ENCODE measurements around the gene COL23A1.

COL23A1 gene

DNA sequence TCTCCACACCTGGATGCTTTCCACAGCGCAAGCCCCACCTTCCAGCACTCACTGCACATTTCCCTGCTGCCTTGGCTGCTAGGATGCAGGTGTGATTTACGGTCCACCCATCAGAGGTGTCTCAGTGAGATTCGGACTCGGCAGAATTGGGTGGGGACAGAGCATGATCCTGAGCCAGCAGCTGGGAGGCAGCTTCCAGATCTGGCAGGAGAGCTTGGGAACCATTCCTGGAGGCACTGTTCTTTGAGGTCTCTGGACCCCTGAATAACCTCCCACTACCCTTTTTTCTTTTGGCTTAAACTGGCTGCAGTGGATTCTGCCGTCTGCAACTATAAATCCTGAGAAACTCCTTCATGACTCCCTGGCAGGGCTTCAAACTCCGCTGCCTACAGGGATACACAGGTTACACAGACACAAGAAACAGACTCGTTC lies 258.0 kb downstream of the COL23A1 start:
- TF ChIP-seq, protein P1, sequence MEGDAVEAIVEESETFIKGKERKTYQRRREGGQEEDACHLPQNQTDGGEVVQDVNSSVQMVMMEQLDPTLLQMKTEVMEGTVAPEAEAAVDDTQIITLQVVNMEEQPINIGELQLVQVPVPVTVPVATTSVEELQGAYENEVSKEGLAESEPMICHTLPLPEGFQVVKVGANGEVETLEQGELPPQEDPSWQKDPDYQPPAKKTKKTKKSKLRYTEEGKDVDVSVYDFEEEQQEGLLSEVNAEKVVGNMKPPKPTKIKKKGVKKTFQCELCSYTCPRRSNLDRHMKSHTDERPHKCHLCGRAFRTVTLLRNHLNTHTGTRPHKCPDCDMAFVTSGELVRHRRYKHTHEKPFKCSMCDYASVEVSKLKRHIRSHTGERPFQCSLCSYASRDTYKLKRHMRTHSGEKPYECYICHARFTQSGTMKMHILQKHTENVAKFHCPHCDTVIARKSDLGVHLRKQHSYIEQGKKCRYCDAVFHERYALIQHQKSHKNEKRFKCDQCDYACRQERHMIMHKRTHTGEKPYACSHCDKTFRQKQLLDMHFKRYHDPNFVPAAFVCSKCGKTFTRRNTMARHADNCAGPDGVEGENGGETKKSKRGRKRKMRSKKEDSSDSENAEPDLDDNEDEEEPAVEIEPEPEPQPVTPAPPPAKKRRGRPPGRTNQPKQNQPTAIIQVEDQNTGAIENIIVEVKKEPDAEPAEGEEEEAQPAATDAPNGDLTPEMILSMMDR (IDR thresholded peaks at IDR 0.05; ENCODE audit: low read depth, low read length, missing control alignments), result no peak
- DNase-seq (ENCODE audit: extremely low read depth, low read depth), result no peak
- H3K4me3 ChIP-seq (replicated peaks; ENCODE audit: low read depth, low read length), result no peak overlapping the region

DNA sequence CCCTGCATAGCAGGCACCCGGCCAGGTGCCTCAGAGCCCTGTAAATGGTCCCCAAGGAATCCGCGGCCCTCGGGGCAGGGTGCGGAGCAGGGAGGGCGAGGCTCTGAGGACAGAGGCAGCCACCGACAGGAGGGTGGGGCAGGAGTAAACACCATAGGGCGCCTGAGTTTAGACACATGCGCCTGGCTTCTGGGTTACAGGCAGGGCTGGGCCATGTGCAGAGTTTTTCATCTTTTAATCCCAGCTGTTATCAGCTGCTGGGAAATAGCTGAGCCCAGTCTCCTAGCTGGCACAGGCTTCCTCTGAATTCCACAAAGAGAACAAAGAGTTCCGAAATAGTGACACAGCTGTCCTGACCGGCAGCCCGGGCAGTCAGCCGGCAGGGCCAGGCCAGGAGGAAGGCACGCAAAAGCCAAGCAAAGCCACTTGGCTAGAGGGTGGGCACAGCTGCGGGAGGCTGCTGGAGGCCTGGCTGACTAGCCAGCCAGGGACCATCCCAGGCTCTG lies 258.6 kb downstream of the COL23A1 start:
- H3K4me3 ChIP-seq (replicated peaks; ENCODE audit: low read depth, low read length), result no peak overlapping the region
- TF ChIP-seq, protein P1 (IDR thresholded peaks at IDR 0.05; ENCODE audit: low read depth, low read length, missing control alignments), result no peak
- DNase-seq (ENCODE audit: extremely low read depth, low read depth), result no peak

DNA sequence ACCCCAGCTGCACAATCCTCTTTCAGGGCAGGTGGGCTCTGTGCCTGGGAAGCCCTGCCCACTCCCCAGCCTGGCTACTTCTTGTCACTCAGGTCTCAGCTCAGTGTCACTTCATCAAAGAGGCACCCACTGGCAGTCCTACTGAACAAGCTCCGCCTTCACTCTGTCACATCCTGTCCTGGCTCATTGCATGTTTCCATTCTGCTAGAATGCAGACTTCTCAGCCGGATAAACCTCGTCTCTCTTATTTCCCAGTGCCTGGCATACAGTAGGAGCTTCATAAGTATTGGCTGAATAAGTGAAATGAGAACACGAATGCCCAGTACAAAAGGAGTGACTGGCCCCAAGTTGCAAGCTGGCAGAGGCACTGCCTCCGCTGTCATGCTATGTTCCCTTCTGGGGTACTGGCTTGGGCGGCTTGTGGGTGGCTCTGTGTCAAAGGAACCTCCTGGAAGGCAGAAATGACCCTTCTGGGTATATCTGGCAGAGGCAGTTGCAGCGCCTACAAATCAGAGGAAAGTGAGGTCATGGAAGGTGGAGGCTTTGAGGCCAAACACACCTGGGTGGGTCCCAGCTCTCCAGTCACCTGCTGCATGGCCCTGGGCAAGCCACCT lies 259.3 kb downstream of the COL23A1 start:
- no peak overlapping the region for H3K4me3 ChIP-seq (replicated peaks; ENCODE audit: low read depth, low read length)
- no peak for DNase-seq (ENCODE audit: extremely low read depth, low read depth)
- TF ChIP-seq, protein P1 (IDR thresholded peaks at IDR 0.05; ENCODE audit: low read depth, low read length, missing control alignments), result no peak

DNA sequence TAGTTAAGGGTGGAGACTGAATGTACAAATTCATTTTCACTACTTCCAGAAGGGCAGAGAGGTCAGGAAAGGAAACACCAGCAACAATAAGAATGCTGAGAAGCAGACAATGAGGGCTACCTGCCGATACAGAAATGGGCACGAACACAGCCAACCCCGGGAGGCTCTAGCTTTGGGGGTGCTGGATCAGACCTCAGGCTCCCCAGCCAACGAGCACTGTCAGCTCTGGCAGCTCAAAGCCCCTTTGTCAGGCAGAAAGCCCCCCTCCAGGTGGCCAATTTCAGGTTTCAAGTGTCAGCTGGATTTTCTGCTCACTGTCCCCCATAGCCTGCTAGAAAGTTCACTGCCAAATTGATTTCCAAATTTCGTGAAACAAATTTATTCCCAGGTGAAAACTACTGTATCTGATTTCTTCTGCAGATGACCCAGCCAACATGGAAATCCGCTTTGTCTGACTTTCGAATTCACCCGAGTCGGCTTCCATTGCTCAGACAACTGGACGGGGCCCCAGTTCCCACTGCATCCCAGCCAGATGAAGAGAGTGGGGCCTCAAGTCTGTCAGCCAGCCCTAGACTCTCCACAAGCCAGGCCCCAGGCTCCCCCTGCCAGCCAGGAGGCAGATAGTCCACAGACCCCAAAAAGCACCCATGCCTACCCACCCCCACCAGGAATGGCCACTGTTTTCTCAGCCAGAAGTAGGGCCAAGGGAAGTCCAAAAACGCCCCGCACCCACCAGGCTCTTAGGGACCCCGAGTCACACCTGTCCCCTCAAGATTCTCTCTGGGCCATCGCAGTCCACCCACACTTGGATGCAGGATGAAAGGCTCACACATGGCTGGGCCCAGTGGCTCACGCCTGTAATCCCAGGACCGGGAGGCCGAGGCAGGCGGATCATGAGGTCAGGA lies 261.1 kb downstream of the COL23A1 start:
- no peak overlapping the region for H3K4me3 ChIP-seq (replicated peaks; ENCODE audit: low read depth, low read length)
- DNase-seq (ENCODE audit: extremely low read depth, low read depth), result no peak
- TF ChIP-seq, protein P1 (IDR thresholded peaks at IDR 0.05; ENCODE audit: low read depth, low read length, missing control alignments), result no peak

DNA sequence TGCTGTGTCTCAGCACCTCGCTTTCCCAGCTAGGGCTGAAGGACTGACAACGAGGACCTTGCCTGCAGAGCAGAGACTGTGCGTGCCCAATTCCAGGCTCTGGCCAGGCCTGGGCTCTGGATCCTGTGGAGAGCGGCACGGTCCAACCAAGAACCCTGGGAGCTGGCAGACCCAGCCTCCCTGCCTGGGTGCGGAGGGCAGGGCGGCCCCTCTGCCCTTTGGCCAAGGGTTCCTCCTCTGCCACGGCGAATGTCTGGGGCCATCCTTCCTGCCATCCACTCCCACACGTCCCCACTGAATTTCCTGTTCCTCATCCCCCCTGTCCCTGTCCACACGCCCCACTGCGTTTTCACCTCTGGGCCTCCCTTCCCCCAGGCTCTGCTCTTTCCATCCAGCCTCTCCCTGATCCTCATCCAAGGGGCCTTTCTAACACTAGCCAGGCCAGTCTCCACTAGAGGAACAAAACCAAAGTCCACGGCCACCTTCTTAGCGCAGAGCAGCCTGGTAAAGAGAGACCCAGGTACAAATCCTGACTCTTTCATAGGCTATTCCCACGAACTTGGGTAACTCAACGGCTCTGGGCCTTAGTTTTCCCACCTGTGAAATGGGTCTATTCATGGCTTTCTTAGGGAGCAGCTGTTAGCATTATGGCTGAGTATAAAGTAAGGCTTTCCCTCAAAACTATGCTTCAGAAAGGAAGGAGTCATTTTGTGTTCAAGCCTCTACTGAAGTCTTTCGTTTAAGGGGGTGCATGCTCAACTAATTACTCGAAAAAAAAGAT lies 262.1 kb downstream of the COL23A1 start:
- no peak for DNase-seq (ENCODE audit: extremely low read depth, low read depth)
- TF ChIP-seq, protein P1 (IDR thresholded peaks at IDR 0.05; ENCODE audit: low read depth, low read length, missing control alignments), result no peak
- H3K4me3 ChIP-seq (replicated peaks; ENCODE audit: low read depth, low read length), result no peak overlapping the region

DNA sequence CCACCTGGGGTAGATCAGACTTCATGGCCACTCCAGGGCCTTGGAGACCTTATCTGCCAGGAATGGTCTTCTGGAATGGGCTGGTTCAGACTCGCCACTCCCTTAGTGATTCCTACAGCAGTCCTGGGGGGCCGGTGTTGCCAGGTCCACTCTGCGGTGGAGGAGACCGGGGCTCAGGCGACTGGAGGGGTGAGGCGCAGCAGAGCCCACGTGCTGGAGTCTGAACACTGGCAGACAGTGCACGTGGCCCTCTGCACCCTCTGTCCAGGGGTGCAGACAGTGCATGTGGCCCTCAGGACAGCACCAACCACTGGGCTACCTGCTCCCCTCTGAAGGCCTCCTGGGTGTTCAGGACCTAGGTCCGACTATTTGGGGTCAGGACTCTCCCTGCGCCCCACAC lies 262.7 kb downstream of the COL23A1 start:
- TF ChIP-seq, protein P1 (IDR thresholded peaks at IDR 0.05; ENCODE audit: low read depth, low read length, missing control alignments), result no peak
- no peak overlapping the region for H3K4me3 ChIP-seq (replicated peaks; ENCODE audit: low read depth, low read length)
- no peak for DNase-seq (ENCODE audit: extremely low read depth, low read depth)
